HepG2 (cell line): ENCODE data around the gene RAB3B. TPM values are rescaled to one million over a fixed set of nuclear protein-coding genes. Genes with fewer than 3 reads are reported as not detected.

Experiments
- ATAC-seq: fragments of 200-7000 bp; cut with Tn5 transposase; 3 replicates; pipeline ENCODE4 v1.9.1; 2020; ENCODE audit warnings: mild to moderate bottlenecking, moderate library complexity
- BruUV-seq: library from RNA; stranded (reverse); fragments of 400-500 nt; replicated peaks from 2 replicates; lab custom pipeline; 2021; lab: Mats Ljungman, UMichigan
- CTCF ChIA-PET: fragments of 300-600 bp; formaldehyde crosslinking; extraction: SDS; loops from one replicate; lab custom pipeline; 2021; ENCODE audit warnings: low total read pairs, inconsistent platforms, low intra/inter-chr PET ratio; lab: Yijun Ruan, JAX
- POLR2A ChIA-PET: fragments of 350-600 bp; sonication (Branson Sonifier 250); formaldehyde crosslinking; loops from one replicate; lab custom pipeline; 2020; ENCODE audit warnings: antibody characterized with exemption, inconsistent platforms; lab: Yijun Ruan, JAX
- DNase-seq: peaks from one replicate; pipeline ENCODE4 v3.0.0-alpha.2; 2015; ENCODE audit warnings: low spot score
- FAIRE-seq: peaks from 3 replicates; lab custom pipeline; 2011; peaks lifted over from hg19 to GRCh38; lab: Jason Lieb, UNC
- H2AFZ ChIP-seq: one replicate; pipeline ENCODE4 v1.6.1; 2011; ENCODE audit warnings: low read length, inconsistent platforms
- H3K27ac ChIP-seq: fragments of 300-600 bp; 3 replicates; pipeline ENCODE4 v1.8.0; 2011; ENCODE audit warnings: mixed run types, mild to moderate bottlenecking, mixed read lengths, low read length, inconsistent platforms; ENCODE audit not compliant: insufficient read depth; ENCODE audit errors: extremely low read length
- H3K27me3 ChIP-seq, 2 experiments: fragments of 200-600 bp in 1 of 2; 2 replicates in 1 of 2; 3 replicates in 1 of 2; pipeline versions ENCODE4 v1.6.0 to v1.8.0; 2011; ENCODE audit warnings: low read length in 2 of 2, mild to moderate bottlenecking in 2 of 2, moderate library complexity in 2 of 2, inconsistent platforms in 1 of 2; ENCODE audit not compliant: insufficient read depth in 2 of 2, control insufficient read depth in 1 of 2
- H3K36me3 ChIP-seq, 2 experiments: fragments of 200-600 bp in 1 of 2; replicated peaks in 1 of 2; 2 replicates in 1 of 2; 3 replicates in 1 of 2; pipeline versions ENCODE4 v1.5.1 to v1.8.0; 2011; ENCODE audit warnings: low read length in 2 of 2, inconsistent platforms in 1 of 2; ENCODE audit not compliant: insufficient read depth in 2 of 2, control insufficient read depth in 1 of 2
- H3K4me1 ChIP-seq: 2 replicates; pipeline ENCODE4 v1.5.1; 2012; ENCODE audit warnings: low read length, inconsistent platforms; ENCODE audit not compliant: insufficient read depth
- H3K4me2 ChIP-seq: 2 replicates; pipeline ENCODE4 v1.6.0; 2011; ENCODE audit warnings: low read depth, low read length, inconsistent platforms
- H3K4me3 ChIP-seq, 3 experiments: fragments of 200-600 bp in 1 of 3; sonication (generic), shearing (Covaris generic) in 1 of 3; replicated peaks in 1 of 3; 2 replicates each; pipeline ENCODE4 v1.5.1; 2011 to 2016; ENCODE audit warnings: low read length in 3 of 3, inconsistent platforms in 2 of 3, low read depth in 2 of 3, mild to moderate bottlenecking in 2 of 3, control low read depth in 1 of 3, mixed read lengths in 1 of 3; ENCODE audit not compliant: insufficient read depth in 1 of 3
- H3K79me2 ChIP-seq: one replicate; pipeline ENCODE4 v1.6.1; 2011; ENCODE audit warnings: low read length, inconsistent platforms; ENCODE audit not compliant: insufficient read depth
- H3K9ac ChIP-seq: 2 replicates; pipeline ENCODE4 v1.6.0; 2011; ENCODE audit warnings: mild to moderate bottlenecking, low read depth, low read length, inconsistent platforms; ENCODE audit not compliant: insufficient read depth
- H3K9me3 ChIP-seq: 2 replicates; pipeline ENCODE4 v1.5.1; 2012; ENCODE audit warnings: mild to moderate bottlenecking, low read length
- H4K20me1 ChIP-seq: 2 replicates; pipeline ENCODE4 v1.6.0; 2011; ENCODE audit warnings: inconsistent platforms, mild to moderate bottlenecking, low read length, moderate library complexity; ENCODE audit not compliant: insufficient read depth
- ARHGAP35 ChIP-seq: sonication (generic); formaldehyde crosslinking; IDR thresholded peaks from 2 replicates; pipeline ENCODE4 v1.9.0; 2022; ENCODE audit warnings: mild to moderate bottlenecking, inconsistent platforms, moderate library complexity, missing genetic modification reagents, borderline replicate concordance
- ATRX ChIP-seq: sonication (generic); formaldehyde crosslinking; IDR thresholded peaks from 2 replicates; pipeline ENCODE4 v1.4.0; 2020; ENCODE audit warnings: missing genetic modification reagents, borderline replicate concordance
- E2F1 ChIP-seq: sonication (generic); formaldehyde crosslinking; IDR thresholded peaks from 2 replicates; pipeline ENCODE4 v1.5.0; 2020; ENCODE audit warnings: missing genetic modification reagents
- KAT8 ChIP-seq: IDR thresholded peaks from 2 replicates; pipeline ENCODE4 v1.6.1; 2016; ENCODE audit warnings: missing genetic modification reagents, missing compliant biosample characterization
- NFE2L2 ChIP-seq: fragments of 150-350 bp; IDR thresholded peaks from 2 replicates; pipeline ENCODE4 v1.6.1; 2014; ENCODE audit warnings: low read length
- PRDM4 ChIP-seq: sonication (generic); formaldehyde crosslinking; IDR thresholded peaks from 2 replicates; pipeline ENCODE4 v1.9.0; 2021; ENCODE audit warnings: missing genetic modification reagents, borderline replicate concordance
- STAT6 ChIP-seq: sonication (generic); formaldehyde crosslinking; IDR thresholded peaks from 2 replicates; pipeline ENCODE4 v1.4.0; 2020; ENCODE audit warnings: missing genetic modification reagents, mild to moderate bottlenecking, borderline replicate concordance
- TFAP4 ChIP-seq: sonication (generic); IDR thresholded peaks from 2 replicates; pipeline ENCODE4 v1.6.1; 2016; ENCODE audit warnings: low read depth, borderline replicate concordance
- ZKSCAN1 ChIP-seq: fragments of 150-350 bp; IDR thresholded peaks from 2 replicates; pipeline ENCODE4 v1.6.1; 2014; ENCODE audit warnings: low read length
- ZNF18 ChIP-seq: sonication (generic); formaldehyde crosslinking; IDR thresholded peaks from 2 replicates; pipeline ENCODE4 v1.8.0; 2022; ENCODE audit warnings: mild to moderate bottlenecking, missing genetic modification reagents; ENCODE audit not compliant: insufficient replicate concordance
- ZNF180 ChIP-seq: sonication (generic); formaldehyde crosslinking; IDR thresholded peaks from 2 replicates; pipeline ENCODE4 v1.4.0; 2020; ENCODE audit warnings: low read depth, missing genetic modification reagents, borderline replicate concordance
- ZNF225 ChIP-seq: sonication (generic); formaldehyde crosslinking; IDR thresholded peaks from 2 replicates; pipeline ENCODE4 v1.4.0; 2020; ENCODE audit warnings: mild to moderate bottlenecking, missing genetic modification reagents
- ZNF503 ChIP-seq: sonication (generic); formaldehyde crosslinking; IDR thresholded peaks from 2 replicates; pipeline ENCODE4 v1.4.0; 2020; ENCODE audit warnings: missing genetic modification reagents
- ZNF614 ChIP-seq: IDR thresholded peaks from 2 replicates; pipeline ENCODE4 v1.6.1; 2018; ENCODE audit warnings: missing biosample characterization, missing genetic modification reagents, inconsistent platforms, borderline replicate concordance
- WGBS: methylation state at CpG from one replicate; pipeline ENCODE4 v1.1.6; 2017; ENCODE audit warnings: low lambda C conversion rate; 5-methylcytosine and 5-hydroxymethylcytosine counted together
- in situ Hi-C: cut with HindIII; loops from 2 replicates; pipeline ENCODE4 v1.10.0; 2017; ENCODE audit warnings: low pct_unique_long_range_greater_than_20kb; ENCODE audit not compliant: extremely low pct_ligation_motif_present
- intact Hi-C: fragments of 100-400 bp; cut with micrococcal nuclease; formaldehyde crosslinking; loops from one replicate; pipeline ENCODE4 v1.10.0; 2022; ENCODE audit not compliant: unreplicated experiment
- polyA plus RNA-seq, 8 experiments: library from polyadenylated mRNA; depleted of rRNA in 3 of 8; stranded (reverse) in 7 of 8; unstranded in 1 of 8; fragments of >200 nt; fragmentation: Illumina TruSeq in 4 of 8; extraction: Trizol in 4 of 8; gene quantifications; 2 replicates each; pipeline versions ENCODE4 v1.2.1 to v1.2.3, GENCODE V29; 2011 to 2016; ENCODE audit warnings: low read depth in 4 of 8, missing spikeins in 1 of 8, mixed read lengths in 1 of 8; ENCODE audit not compliant: insufficient read depth in 1 of 8
- total RNA-seq, 5 experiments: library from RNA; depleted of rRNA; stranded (reverse); fragments of >200 nt; fragmentation: Illumina TruSeq; extraction: Trizol; gene quantifications; 2 replicates each; pipeline ENCODE4 v1.2.3, GENCODE V29; 2016; ENCODE audit warnings: low read depth in 1 of 5

The RAB3B gene
- total and polyA plus RNA-seq, 2 of the 13 experiments (the other 11 are each of a cell fraction or from before 2014, with no cell fraction given), result 1.0 to 1.2 TPM

- in situ Hi-C loops, result no loop called here
- DNase-seq (no peak), ATAC-seq (no peak), FAIRE-seq (no peak)
- no TSS peak for BruUV-seq
- no peak overlapping the region for H3K4me3 ChIP-seq
- H3K9ac ChIP-seq, result no peak overlapping the region
- peaks cover 8% of the 10 kb centered on the region for H3K4me1 ChIP-seq
- ChIA-PET POLR2A (no interaction called here), CTCF (no interaction called here)
- no peaks in the 10 kb centered on the region for H4K20me1 ChIP-seq
- H3K27me3 ChIP-seq, result no peaks in the 10 kb centered on the region; a peak in 2 of 5 replicates
- no peak overlapping the region for H2AFZ ChIP-seq
- 46% methylated on average over 5 of the region's 5 CpGs for WGBS
- intact Hi-C loops, result no loop called here
- TF ChIP-seq NFE2L2 (no peak), ZKSCAN1 (no peak), ZNF503 (CRISPR knock-in tag) (no peak), STAT6 (CRISPR knock-in tag) (no peak), TFAP4 (no peak), ZNF225 (CRISPR knock-in tag) (no peak), KAT8 (CRISPR knock-in tag) (no peak), E2F1 (CRISPR knock-in tag) (no peak), PRDM4 (no peak), ARHGAP35 (CRISPR knock-in tag) (no peak), ZNF614 (CRISPR knock-in tag) (no peak), ATRX (CRISPR knock-in tag) (no peak), ZNF18 (CRISPR knock-in tag) (no peak), ZNF180 (CRISPR knock-in tag) (no peak)
- no peaks in the 10 kb centered on the region for H3K9me3 ChIP-seq
- H3K36me3 ChIP-seq, result no peaks in the 10 kb centered on the region
- H3K27ac ChIP-seq, result no peak overlapping the region
- H3K79me2 ChIP-seq, result no peaks in the 10 kb centered on the region
- H3K4me2 ChIP-seq, result no peak overlapping the region
Observed at GRCh38 chr1:51920130-51920529, 70.4 kb downstream of the RAB3B start.
